GM12878 (cell line): ENCODE results near the gene CFLAR. TPM values are rescaled to one million over a fixed set of nuclear protein-coding genes. Genes with fewer than 3 reads are reported as not detected.

ENCODE experiments used
- BCLAF1 ChIP-seq: fragments of 450-650 bp; IDR thresholded peaks from 2 replicates; pipeline ENCODE4 v1.6.1; 2017; ENCODE audit warnings: antibody characterized with exemption, mild to moderate bottlenecking, moderate library complexity
- BMI1 ChIP-seq: fragments of 450-650 bp; IDR thresholded peaks from 2 replicates; pipeline ENCODE4 v1.6.1; 2016; ENCODE audit warnings: mild to moderate bottlenecking, moderate library complexity, borderline replicate concordance
- CBFB ChIP-seq: IDR thresholded peaks from 2 replicates; pipeline ENCODE4 v1.6.1; 2016; ENCODE audit warnings: antibody characterized with exemption, low read depth
- CEBPB ChIP-seq, 2 experiments: fragments of 150-350 bp in 1 of 2; IDR thresholded peaks; 2 replicates each; pipeline ENCODE4 v1.6.1; 2012 to 2014; ENCODE audit warnings: low read depth in 2 of 2, low read length in 2 of 2, borderline replicate concordance in 1 of 2, inconsistent platforms in 1 of 2
- CHD2 ChIP-seq: IDR thresholded peaks from 2 replicates; pipeline ENCODE4 v1.6.1; 2011; ENCODE audit warnings: low read depth, low read length, improper control_type of control experiment, borderline replicate concordance
- CREB1 ChIP-seq: IDR thresholded peaks from 2 replicates; pipeline ENCODE4 v1.6.1; 2012; ENCODE audit warnings: low read depth, mild to moderate bottlenecking, inconsistent platforms
- ELK1 ChIP-seq: IDR thresholded peaks from 2 replicates; pipeline ENCODE4 v1.6.1; 2012; ENCODE audit warnings: low read depth, low read length, improper control_type of control experiment
- EP300 ChIP-seq, 2 experiments: fragments of 150-350 bp in 1 of 2; IDR thresholded peaks; 2 replicates each; pipeline ENCODE4 v1.6.1; 2011 to 2012; ENCODE audit warnings: low read depth in 2 of 2, low read length in 2 of 2, borderline replicate concordance in 1 of 2, improper control_type of control experiment in 1 of 2, inconsistent platforms in 1 of 2; ENCODE audit not compliant: control insufficient read depth in 1 of 2
- ETV6 ChIP-seq, 2 experiments: fragments of 450-650 bp in 1 of 2; IDR thresholded peaks in 1 of 2; conservative IDR thresholded peaks in 1 of 2; 2 replicates each; pipeline ENCODE4 v1.6.1; 2014; ENCODE audit warnings: antibody characterized with exemption in 1 of 2, borderline replicate concordance in 1 of 2, low read depth in 1 of 2, mild to moderate bottlenecking in 1 of 2, moderate library complexity in 1 of 2
- GATAD2B ChIP-seq: fragments of 450-650 bp; conservative IDR thresholded peaks from 2 replicates; pipeline ENCODE4 v1.6.1; 2017; ENCODE audit warnings: low read depth, mild to moderate bottlenecking, moderate library complexity
- KDM1A ChIP-seq: fragments of 200-600 bp; sonication (generic); IDR thresholded peaks from 2 replicates; pipeline ENCODE4 v1.6.1; 2016; ENCODE audit warnings: borderline replicate concordance
- MEF2B ChIP-seq: fragments of 450-650 bp; IDR thresholded peaks from 2 replicates; pipeline ENCODE4 v1.6.1; 2018; ENCODE audit warnings: mild to moderate bottlenecking, moderate library complexity; ENCODE audit not compliant: partially characterized antibody, poor library complexity, severe bottlenecking
- MLLT1 ChIP-seq: fragments of 450-650 bp; IDR thresholded peaks from 2 replicates; pipeline ENCODE4 v1.6.1; 2016; ENCODE audit warnings: mild to moderate bottlenecking
- POU2F2 ChIP-seq: IDR thresholded peaks from 3 replicates; pipeline ENCODE4 v1.6.1; 2011; ENCODE audit warnings: low read depth, mild to moderate bottlenecking, low read length, borderline replicate concordance
- RB1 ChIP-seq: fragments of 450-650 bp; formaldehyde crosslinking; IDR thresholded peaks from 2 replicates; pipeline ENCODE4 v1.6.1; 2017; ENCODE audit warnings: mild to moderate bottlenecking, borderline replicate concordance
- RBBP5 ChIP-seq: fragments of 200-600 bp; sonication (generic); conservative IDR thresholded peaks from 2 replicates; pipeline ENCODE4 v1.6.1; 2016
- SREBF2 ChIP-seq: IDR thresholded peaks from 2 replicates; pipeline ENCODE4 v1.6.1; 2012; ENCODE audit warnings: mild to moderate bottlenecking, low read length
- TCF3 ChIP-seq: IDR thresholded peaks from 2 replicates; pipeline ENCODE4 v1.6.1; 2012; ENCODE audit warnings: low read depth, mild to moderate bottlenecking, low read length, borderline replicate concordance; ENCODE audit not compliant: insufficient read depth
- YBX1 ChIP-seq: fragments of 450-650 bp; IDR thresholded peaks from 2 replicates; pipeline ENCODE4 v1.6.1; 2016; ENCODE audit warnings: antibody characterized with exemption
- ZBTB33 ChIP-seq: fragments of 450-650 bp; IDR thresholded peaks from 2 replicates; pipeline ENCODE4 v1.6.1; 2017; ENCODE audit warnings: mild to moderate bottlenecking
- ZNF384 ChIP-seq: IDR thresholded peaks from 2 replicates; pipeline ENCODE4 v1.6.1; 2012; ENCODE audit warnings: low read depth, mild to moderate bottlenecking, low read length, improper control_type of control experiment, borderline replicate concordance
- ZNF622 ChIP-seq: fragments of 450-650 bp; IDR thresholded peaks from 2 replicates; pipeline ENCODE4 v1.6.1; 2017; ENCODE audit warnings: mild to moderate bottlenecking, inconsistent platforms
- ZSCAN29 ChIP-seq: fragments of 450-650 bp; IDR thresholded peaks from 2 replicates; pipeline ENCODE4 v1.6.1; 2017; ENCODE audit warnings: mild to moderate bottlenecking, moderate library complexity
- polyA plus RNA-seq, 11 experiments: library from polyadenylated mRNA; depleted of rRNA in 4 of 11; unstranded in 6 of 11; stranded (reverse) in 5 of 11; fragments of >200 nt; fragmentation: Nextera tagmentation in 4 of 11; fragmentation: Illumina TruSeq in 1 of 11; extraction: Ambion mirVana in 4 of 11; extraction: Trizol in 1 of 11; gene quantifications; 1 replicate in 1 of 11; 2 replicates in 10 of 11; pipeline versions ENCODE4 v1.2.1 to v1.2.3, GENCODE V29; 2011 to 2016; ENCODE audit warnings: inconsistent platforms in 2 of 11, missing spikeins in 2 of 11, low read depth in 1 of 11
- total RNA-seq, 4 experiments: library from RNA; depleted of rRNA in 3 of 4; stranded (reverse); fragments of >200 nt in 3 of 4; fragmentation: Illumina TruSeq in 1 of 4; extraction: Trizol in 1 of 4; gene quantifications; 2 replicates each; pipeline versions ENCODE4 v1.2.1 to v1.2.3, GENCODE V29; 2013 to 2021

CFLAR gene
- total and polyA plus RNA-seq, 10 of the 15 experiments (the other 5 are each of a cell fraction or from before 2014, with no cell fraction given) = 80.6 to 181 (median 101) TPM

GRCh38 chr2:201116959-201117734, 1.2 kb downstream of the CFLAR start (continued):
- TF ChIP-seq MEF2B (no peak), RBBP5 (no peak), ELK1 (no peak), POU2F2 (peak; percentile 67; the same call in 1 of the 3 replicates), RB1 (no peak), SREBF2 (no peak), KDM1A (no peak), ZBTB33 (no peak), EP300 (IDR thresholded peaks at IDR 0.05; ENCODE audit: borderline replicate concordance in 1 of 2, control insufficient read depth in 1 of 2, low read depth in 2 of 2, low read length in 2 of 2) (peak in 1 of 2 experiments; percentile 36; a peak in 1 of 4 replicates), BMI1 (no peak), CEBPB (IDR thresholded peaks at IDR 0.05; ENCODE audit: borderline replicate concordance in 1 of 2, low read depth in 2 of 2, low read length in 2 of 2) (no peak), YBX1 (no peak), ZNF622 (no peak), ETV6 (conservative IDR thresholded peaks at IDR 0.05 in 1 of 2, IDR thresholded peaks at IDR 0.05 in 1 of 2; ENCODE audit: borderline replicate concordance in 1 of 2, low read depth in 1 of 2) (no peak; a peak in 1 of 4 replicates), BCLAF1 (no peak), GATAD2B (0 out of 2 replicates have a peak, but pooled peaks have one; percentile 19), CHD2 (no peak), ZNF384 (no peak), TCF3 (no peak), CREB1 (no peak), CBFB (no peak), ZSCAN29 (no peak), MLLT1 (peak; percentile 13)
